Heart right ventricle (tissue), 16 donors: ENCODE data around the gene ZNF562. TPM values are rescaled to one million over a fixed set of nuclear protein-coding genes. Genes with fewer than 3 reads are reported as not detected.
"Not testable (repeated sequence)": the region's sequence is repeated elsewhere in the genome, so short reads cannot be mapped to it uniquely, and the experiment has no call there.

Source experiments
- ATAC-seq, 8 donors: fragments of 200-7000 bp; cut with Tn5 transposase; one replicate each; pipeline ENCODE4 v1.9.1; 2020; ENCODE audit warnings: mild to moderate bottlenecking in 8 of 8, moderate library complexity in 8 of 8, moderate number of reproducible peaks in 1 of 8
- DNase-seq, 2 donors: peaks; one replicate each; pipeline ENCODE4 v3.0.0-alpha.2; 2020
- H3K27ac ChIP-seq, 10 donors: fragments of 200-600 bp; sonication (generic) in 2 of 10; one replicate each; pipeline versions ENCODE4 v1.5.0 to v1.8.0; 2020 to 2022; ENCODE audit warnings: mild to moderate bottlenecking in 3 of 10
- H3K27me3 ChIP-seq, 7 donors: fragments of 200-600 bp; one replicate each; pipeline ENCODE4 v1.8.0; 2021 to 2022; ENCODE audit warnings: mild to moderate bottlenecking in 2 of 7
- H3K36me3 ChIP-seq, 9 donors: fragments of 200-600 bp; sonication (generic) in 1 of 9; one replicate each; pipeline versions ENCODE4 v1.5.0 to v1.8.0; 2020 to 2022; ENCODE audit warnings: mild to moderate bottlenecking in 2 of 9
- H3K4me1 ChIP-seq, 9 donors: fragments of 200-600 bp; sonication (generic) in 1 of 9; one replicate each; pipeline versions ENCODE4 v1.5.0 to v1.8.0; 2020 to 2022; ENCODE audit warnings: mild to moderate bottlenecking in 4 of 9
- H3K4me3 ChIP-seq, 10 donors: fragments of 200-600 bp; sonication (generic) in 2 of 10; one replicate each; pipeline versions ENCODE4 v1.5.0 to v1.8.0; 2020 to 2022; ENCODE audit warnings: mild to moderate bottlenecking in 7 of 10, moderate library complexity in 2 of 10
- H3K9me3 ChIP-seq, 11 donors: fragments of 200-600 bp in 10 of 11; sonication (generic) in 2 of 11; one replicate each; pipeline versions ENCODE4 v1.5.0 to v1.8.0; 2013 to 2022; ENCODE audit warnings: mild to moderate bottlenecking in 2 of 11, control low read depth in 1 of 11, moderate library complexity in 1 of 11
- WGBS, 2 donors: extraction: QIAGEN DNeasy Blood & Tissue Kit; methylation state at CpG; one replicate each; pipeline ENCODE4 v1.1.7; 2013; ENCODE audit warnings: inconsistent platforms in 1 of 2; 5-methylcytosine and 5-hydroxymethylcytosine counted together
- intact Hi-C, 10 donors: fragments of 100-400 bp; cut with DNase I; formaldehyde crosslinking; loops; one replicate each; pipeline versions ENCODE4 v1.11.1 to v1.14.2; 2022
- polyA plus RNA-seq, 2 donors: library from polyadenylated mRNA; stranded (reverse); fragments of 200-250 nt; gene quantifications; one replicate each; pipeline ENCODE4 v1.2.3, GENCODE V29; 2013
- total RNA-seq, 10 donors: library from RNA; stranded (reverse); fragmentation: NEBNext Ultra II Directional in 3 of 10; extraction: Animal tissue kit (Norgen Biotek cat#: 25700) in 3 of 10; gene quantifications; one replicate each; pipeline versions ENCODE4 v1.2.1 to v1.2.4, GENCODE V29; 2021 to 2023
- TF ChIP-seq, protein P1 (sequence below), 9 donors: fragments of 200-600 bp; sonication (generic) in 2 of 9; IDR thresholded peaks; one replicate each; pipeline versions ENCODE4 v1.5.0 to v1.8.0; 2021 to 2022; ENCODE audit warnings: antibody characterized with exemption in 9 of 9, mild to moderate bottlenecking in 5 of 9, moderate library complexity in 1 of 9
- donor health status: Arrhythmogenic right ventricular cardiomyopathy.
- donor health status: ischemic (EF 13 %, LVEDD 7.1; RV severe dilation, severe dysfunction).
- donor health status: healthy with polysubstance abuse.
- donor health status: DM: no; HTN: yes; CAD: no.
- donor health status: DM: no; HTN: no; CAD: no.
- donor health status: ischemic (EF 25% LVEDD 6.9; RV normal size, moderate dysfunction).
- donor health status: ischemic (EF 25% LVEDD 5.7; RV mildly dilated, moderate dysfunction).
- donor health status: healthy.
- donor health status: DM: yes; HTN: yes; CAD: no.
- donor health status: Ischemic cardiomyopathy.
- donor health status: ischemic (EF 35%, LVEDD 5.7; RV mildly dilated, moderate dysfunction).
- donor health status: nonischemic (EF 11% LVEDD 7.7; RV severe dilation, severe dysfunction).
- donor health status: DM: yes; HTN: yes; CAD: no.
- donor health status: PGD.
- donor health status: ischemic (EF 29% LVEDD 5.4; RV normal size, mild dysfunction).
- donor health status: nonischemic (EF 23%, LVEDD 6.1; RV moderate dilation, normal function).

The ZNF562 gene
- total and polyA plus RNA-seq, 12 donors, result 3.4 to 24.3 (median 20.4) TPM

GRCh38 chr19:9700229-9700981 lies 25.5 kb upstream of the ZNF562 start:
- ATAC-seq (no peak), DNase-seq (no peak)
- intact Hi-C loops, result no loop called here
- Histone ChIP-seq H3K27me3 (peaks cover 0 to 8% (median 0%) of the 10 kb centered on the region in 7 donors), H3K4me1 (no peaks in the 10 kb centered on the region), H3K36me3 (no peaks in the 10 kb centered on the region), H3K9me3 (peaks cover 0 to 4% (median 0%) of the 10 kb centered on the region in 11 donors), H3K27ac (no peak overlapping the region), H3K4me3 (peak overlapping the region in 2 of 10 donors; percentile 2 to 14)
- TF ChIP-seq, protein P1, sequence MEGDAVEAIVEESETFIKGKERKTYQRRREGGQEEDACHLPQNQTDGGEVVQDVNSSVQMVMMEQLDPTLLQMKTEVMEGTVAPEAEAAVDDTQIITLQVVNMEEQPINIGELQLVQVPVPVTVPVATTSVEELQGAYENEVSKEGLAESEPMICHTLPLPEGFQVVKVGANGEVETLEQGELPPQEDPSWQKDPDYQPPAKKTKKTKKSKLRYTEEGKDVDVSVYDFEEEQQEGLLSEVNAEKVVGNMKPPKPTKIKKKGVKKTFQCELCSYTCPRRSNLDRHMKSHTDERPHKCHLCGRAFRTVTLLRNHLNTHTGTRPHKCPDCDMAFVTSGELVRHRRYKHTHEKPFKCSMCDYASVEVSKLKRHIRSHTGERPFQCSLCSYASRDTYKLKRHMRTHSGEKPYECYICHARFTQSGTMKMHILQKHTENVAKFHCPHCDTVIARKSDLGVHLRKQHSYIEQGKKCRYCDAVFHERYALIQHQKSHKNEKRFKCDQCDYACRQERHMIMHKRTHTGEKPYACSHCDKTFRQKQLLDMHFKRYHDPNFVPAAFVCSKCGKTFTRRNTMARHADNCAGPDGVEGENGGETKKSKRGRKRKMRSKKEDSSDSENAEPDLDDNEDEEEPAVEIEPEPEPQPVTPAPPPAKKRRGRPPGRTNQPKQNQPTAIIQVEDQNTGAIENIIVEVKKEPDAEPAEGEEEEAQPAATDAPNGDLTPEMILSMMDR (IDR thresholded peaks at IDR 0.05), result no peak
- 87 to 89% methylated on average over 22 of the region's 22 CpGs for WGBS, 2 donors

DNA sequence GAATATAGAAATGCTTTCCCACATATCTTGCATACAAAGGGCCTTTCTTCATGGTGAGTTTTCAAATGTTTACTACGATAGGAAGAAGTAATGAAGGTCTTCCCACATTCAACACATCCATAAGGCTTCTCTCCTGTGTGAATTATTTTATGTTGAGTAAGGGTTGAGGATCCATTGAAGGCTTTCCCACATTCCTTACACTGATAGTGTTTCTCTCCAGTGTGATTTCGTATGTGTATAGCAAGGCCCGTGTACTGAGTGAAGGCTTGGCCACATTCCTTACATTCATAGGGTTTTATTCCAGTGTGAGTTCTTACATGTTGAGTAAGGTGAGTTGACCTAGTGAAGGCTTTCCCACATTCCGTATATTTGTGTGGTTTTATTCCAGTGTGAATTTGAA lies 15.4 kb upstream of the ZNF562 start:
- peaks cover 0 to 39% (median 4%) of the 10 kb centered on the region in 11 donors for H3K9me3 ChIP-seq
- H3K27me3 ChIP-seq, ATAC-seq, H3K36me3 ChIP-seq, H3K4me3 ChIP-seq, H3K27ac ChIP-seq, H3K4me1 ChIP-seq, DNase-seq, intact Hi-C loops: not testable (repeated sequence)
- WGBS, 2 donors, result 59 to 64% methylated on average over 4 of the region's 4 CpGs

DNA sequence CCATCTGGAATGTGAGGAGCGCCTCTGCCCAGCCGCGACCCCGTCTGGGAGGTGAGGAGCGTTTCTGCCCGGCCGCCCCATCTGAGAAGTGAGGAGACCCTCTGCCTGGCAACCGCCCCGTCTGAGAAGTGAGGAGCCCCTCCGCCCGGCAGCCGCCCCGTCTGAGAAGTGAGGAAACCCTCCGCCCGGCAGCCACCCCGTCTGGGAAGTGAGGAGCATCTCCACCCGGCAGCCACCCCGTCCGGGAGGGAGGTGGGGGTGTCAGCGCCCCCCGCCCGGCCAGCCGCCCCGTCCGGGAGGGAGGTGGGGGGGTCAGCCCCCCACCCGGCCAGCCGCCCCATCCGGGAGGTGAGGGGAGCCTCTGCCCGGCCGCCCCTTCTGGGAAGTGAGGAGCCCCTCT lies 5.1 kb upstream of the ZNF562 start:
- WGBS, 2 donors, result 93 to 98% methylated on average over 19 to 30 of the region's 30 CpGs
- not testable (repeated sequence) for H3K36me3 ChIP-seq, ATAC-seq

GRCh38 chr19:9675358-9675901 lies 530 bp upstream of the ZNF562 start:
- Histone ChIP-seq H3K4me1 (peaks cover 0 to 17% (median 4%) of the 10 kb centered on the region in 9 donors), H3K27ac (peak overlapping the region; percentile 84 to 98 (median 96)), H3K9me3 (peaks cover 0 to 38% (median 16%) of the 10 kb centered on the region in 11 donors), H3K36me3 (peaks cover 0 to 34% (median 4%) of the 10 kb centered on the region in 9 donors), H3K4me3 (peak overlapping the region; percentile 55 to 93 (median 74))
- intact Hi-C loops, result loop anchor here in 7 of 10 donors (1.0 to 10.0 kb wide), 6 partner anchors 51 to 109 kb away; partner anchors contain the start of genes ZNF846 (in 4 of the 7) and ZNF561 (in 3 of the 7)
- DNase-seq, H3K27me3 ChIP-seq, ATAC-seq: not testable (repeated sequence)
- WGBS, 2 donors, result 61 to 62% methylated on average over 20 of the region's 20 CpGs

More for the DNA sequence above, 5.1 kb upstream of the ZNF562 start:
- DNase-seq, H3K4me3 ChIP-seq, H3K27ac ChIP-seq, H3K27me3 ChIP-seq, H3K4me1 ChIP-seq, H3K9me3 ChIP-seq: not testable (repeated sequence)
- intact Hi-C loops, result loop anchor here in 5 of 10 donors (10.0 kb wide), 3 partner anchors 55 to 105 kb away; partner anchors contain the start of genes ZNF561 (in 2 of the 5) and ZNF846 (in 1 of the 5)

- Histone ChIP-seq H3K27me3 (no peaks in the 10 kb centered on the region), H3K4me3 (peak overlapping the region; percentile 55 to 93 (median 74)), H3K36me3 (peaks cover 0 to 36% (median 4%) of the 10 kb centered on the region in 9 donors), H3K4me1 (peaks cover 0 to 17% (median 4%) of the 10 kb centered on the region in 9 donors), H3K9me3 (peaks cover 0 to 48% (median 16%) of the 10 kb centered on the region in 11 donors), H3K27ac (peak overlapping the region; percentile 84 to 98 (median 96))
- DNase-seq (no peak), ATAC-seq (peak in 1 of 8 donors; percentile 1)
- TF ChIP-seq, protein P1 (IDR thresholded peaks at IDR 0.05), result no peak
- intact Hi-C loops, result loop anchor here in 7 of 10 donors (2.0 to 10.0 kb wide), 6 partner anchors 49 to 111 kb away; partner anchors contain the start of genes ZNF561 (in 4 of the 7) and ZNF846 (in 3 of the 7)
- 37 to 38% methylated on average over 13 of the region's 13 CpGs for WGBS, 2 donors
Measured at GRCh38 chr19:9673912-9674662, 813 bp downstream of the ZNF562 start.
